Measurements from ENCODE around the gene INSM1. TPM values are rescaled to one million over a fixed set of nuclear protein-coding genes. Genes with fewer than 3 reads are reported as not detected.
"Not testable (repeated sequence)": the region's sequence is repeated elsewhere in the genome, so short reads cannot be mapped to it uniquely, and the experiment has no call there.

Gene INSM1
- total RNA-seq, 1 experiment from 2014 or later = not detected

DNA sequence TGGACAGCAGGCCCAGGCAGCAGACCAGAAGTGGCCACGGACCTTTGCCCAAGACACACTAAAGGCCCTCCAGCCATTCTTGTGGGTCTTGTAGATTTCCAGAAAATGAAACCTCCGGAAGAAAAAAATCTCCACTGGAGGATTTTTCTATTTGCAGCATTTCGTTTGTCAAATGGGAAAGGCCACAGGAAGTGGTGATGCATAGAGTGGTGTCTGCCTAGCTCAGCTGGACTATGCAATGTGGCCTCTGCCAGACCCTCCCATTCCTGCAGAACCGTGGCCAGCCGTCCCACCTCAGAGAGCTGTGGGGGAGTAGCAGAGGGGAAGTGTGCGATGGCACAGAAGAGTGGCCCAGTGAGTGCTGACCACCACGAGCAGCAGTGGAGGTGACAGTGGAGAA is 24.0 kb upstream of the INSM1 start:
- no peaks in the 10 kb centered on the region for H3K36me3 ChIP-seq (ENCODE audit: insufficient read depth, low read length, poor library complexity, severe bottlenecking)
- ChIA-PET POLR2A (ENCODE audit: low non-redundant PET) (no interaction called here), CTCF (no interaction called here)
- no peak for DNase-seq (ENCODE audit: low spot score)
- no peak overlapping the region for H3K4me3 ChIP-seq (ENCODE audit: low read depth, low read length, poor library complexity, severe bottlenecking)
- no peaks in the 10 kb centered on the region for H3K4me1 ChIP-seq (ENCODE audit: insufficient read depth, low read length, poor library complexity, severe bottlenecking)
- peaks cover 14% of the 10 kb centered on the region for H3K27me3 ChIP-seq (replicated peaks; ENCODE audit: insufficient read depth, low read depth, low read length, poor library complexity)
- TF ChIP-seq EZH2 (IDR thresholded peaks at IDR 0.05; ENCODE audit: borderline replicate concordance, low read depth, low read length, poor library complexity, severe bottlenecking) = no peak
- TF ChIP-seq, protein P1, sequence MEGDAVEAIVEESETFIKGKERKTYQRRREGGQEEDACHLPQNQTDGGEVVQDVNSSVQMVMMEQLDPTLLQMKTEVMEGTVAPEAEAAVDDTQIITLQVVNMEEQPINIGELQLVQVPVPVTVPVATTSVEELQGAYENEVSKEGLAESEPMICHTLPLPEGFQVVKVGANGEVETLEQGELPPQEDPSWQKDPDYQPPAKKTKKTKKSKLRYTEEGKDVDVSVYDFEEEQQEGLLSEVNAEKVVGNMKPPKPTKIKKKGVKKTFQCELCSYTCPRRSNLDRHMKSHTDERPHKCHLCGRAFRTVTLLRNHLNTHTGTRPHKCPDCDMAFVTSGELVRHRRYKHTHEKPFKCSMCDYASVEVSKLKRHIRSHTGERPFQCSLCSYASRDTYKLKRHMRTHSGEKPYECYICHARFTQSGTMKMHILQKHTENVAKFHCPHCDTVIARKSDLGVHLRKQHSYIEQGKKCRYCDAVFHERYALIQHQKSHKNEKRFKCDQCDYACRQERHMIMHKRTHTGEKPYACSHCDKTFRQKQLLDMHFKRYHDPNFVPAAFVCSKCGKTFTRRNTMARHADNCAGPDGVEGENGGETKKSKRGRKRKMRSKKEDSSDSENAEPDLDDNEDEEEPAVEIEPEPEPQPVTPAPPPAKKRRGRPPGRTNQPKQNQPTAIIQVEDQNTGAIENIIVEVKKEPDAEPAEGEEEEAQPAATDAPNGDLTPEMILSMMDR (conservative IDR thresholded peaks at IDR 0.05; ENCODE audit: low read depth, low read length) = no peak
- H3K9me3 ChIP-seq (ENCODE audit: low read depth, low read length, poor library complexity, severe bottlenecking) = no peaks in the 10 kb centered on the region
- no TSS peak for BruUV-seq (replicated peaks)
- intact Hi-C loops (cut with micrococcal nuclease; ENCODE audit: unreplicated experiment) = no loop called here
- H3K27ac ChIP-seq (ENCODE audit: low read depth, low read length, poor library complexity, severe bottlenecking) = no peak overlapping the region

DNA sequence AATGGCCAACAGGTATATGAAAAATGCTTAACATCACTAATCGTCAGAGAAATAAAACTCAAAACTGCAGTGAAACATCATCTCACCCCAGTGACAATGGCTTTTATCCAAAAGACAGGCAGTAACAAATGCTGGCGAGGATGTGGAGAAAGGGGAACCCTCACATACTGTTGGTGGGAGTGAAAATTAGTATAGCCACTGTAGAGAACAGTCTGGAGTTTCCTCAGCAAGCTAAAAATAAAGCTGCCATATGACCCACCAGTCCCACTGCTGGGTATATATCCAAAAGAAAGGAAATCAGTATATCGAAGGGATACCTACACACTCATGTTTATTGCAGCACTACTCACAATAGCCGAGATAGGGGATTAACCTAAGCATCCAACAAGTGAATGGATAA is 23.4 kb upstream of the INSM1 start:
- no peaks in the 10 kb centered on the region for H3K4me1 ChIP-seq (ENCODE audit: insufficient read depth, low read length, poor library complexity, severe bottlenecking)
- no peak overlapping the region for H3K27ac ChIP-seq (ENCODE audit: low read depth, low read length, poor library complexity, severe bottlenecking)
- no peaks in the 10 kb centered on the region for H3K36me3 ChIP-seq (ENCODE audit: insufficient read depth, low read length, poor library complexity, severe bottlenecking)
- no peak for DNase-seq (ENCODE audit: low spot score)
- ChIA-PET CTCF (no interaction called here), POLR2A (ENCODE audit: low non-redundant PET) (no interaction called here)
- peaks cover 18% of the 10 kb centered on the region for H3K27me3 ChIP-seq (replicated peaks; ENCODE audit: insufficient read depth, low read depth, low read length, poor library complexity)
- no peaks in the 10 kb centered on the region for H3K9me3 ChIP-seq (ENCODE audit: low read depth, low read length, poor library complexity, severe bottlenecking)
- no peak overlapping the region for H3K4me3 ChIP-seq (ENCODE audit: low read depth, low read length, poor library complexity, severe bottlenecking)
- no TSS peak for BruUV-seq (replicated peaks)
- intact Hi-C loops (cut with micrococcal nuclease; ENCODE audit: unreplicated experiment) = no loop called here
- TF ChIP-seq EZH2 (IDR thresholded peaks at IDR 0.05; ENCODE audit: borderline replicate concordance, low read depth, low read length, poor library complexity, severe bottlenecking) = no peak
- TF ChIP-seq, protein P1 (conservative IDR thresholded peaks at IDR 0.05; ENCODE audit: low read depth, low read length) = no peak

- Histone ChIP-seq H3K27me3 (replicated peaks; ENCODE audit: insufficient read depth, low read depth, low read length, poor library complexity) (peaks cover 9% of the 10 kb centered on the region), H3K36me3 (ENCODE audit: insufficient read depth, low read length, poor library complexity, severe bottlenecking) (no peaks in the 10 kb centered on the region), H3K4me1 (ENCODE audit: insufficient read depth, low read length, poor library complexity, severe bottlenecking) (no peaks in the 10 kb centered on the region), H3K4me3 (ENCODE audit: low read depth, low read length, poor library complexity, severe bottlenecking) (no peak overlapping the region), H3K27ac (ENCODE audit: low read depth, low read length, poor library complexity, severe bottlenecking) (no peak overlapping the region), H3K9me3 (ENCODE audit: low read depth, low read length, poor library complexity, severe bottlenecking) (no peaks in the 10 kb centered on the region)
- no TSS peak for BruUV-seq (replicated peaks)
- intact Hi-C loops (cut with micrococcal nuclease; ENCODE audit: unreplicated experiment) = no loop called here
- TF ChIP-seq EZH2 (IDR thresholded peaks at IDR 0.05; ENCODE audit: borderline replicate concordance, low read depth, low read length, poor library complexity, severe bottlenecking) = no peak
- TF ChIP-seq, protein P1 (conservative IDR thresholded peaks at IDR 0.05; ENCODE audit: low read depth, low read length) = no peak
- DNase-seq (ENCODE audit: low spot score) = no peak
- POLR2A ChIA-PET (ENCODE audit: low non-redundant PET) = no interaction called here
- CTCF ChIA-PET = no interaction called here
Observed at GRCh38 chr20:20353576-20353975, 14.3 kb upstream of the INSM1 start.

GRCh38 chr20:20355503-20355902 is 12.4 kb upstream of the INSM1 start:
- not testable (repeated sequence) for BruUV-seq (replicated peaks)

More at GRCh38 chr20:20355503-20355902, 12.4 kb upstream of the INSM1 start:
- H3K27me3 ChIP-seq (replicated peaks; ENCODE audit: insufficient read depth, low read depth, low read length, poor library complexity); POLR2A ChIA-PET (ENCODE audit: low non-redundant PET); H3K4me1 ChIP-seq (ENCODE audit: insufficient read depth, low read length, poor library complexity, severe bottlenecking); H3K4me3 ChIP-seq (ENCODE audit: low read depth, low read length, poor library complexity, severe bottlenecking); H3K36me3 ChIP-seq (ENCODE audit: insufficient read depth, low read length, poor library complexity, severe bottlenecking); intact Hi-C loops (cut with micrococcal nuclease; ENCODE audit: unreplicated experiment); H3K9me3 ChIP-seq (ENCODE audit: low read depth, low read length, poor library complexity, severe bottlenecking); DNase-seq (ENCODE audit: low spot score); CTCF ChIA-PET; H3K27ac ChIP-seq (ENCODE audit: low read depth, low read length, poor library complexity, severe bottlenecking): not testable (repeated sequence)
